Posterior vena cava (tissue), 2 donors: ENCODE data around the gene PLAU. TPM values are rescaled to one million over a fixed set of nuclear protein-coding genes. Genes with fewer than 3 reads are reported as not detected.
A peak's percentile ranks its signal among the peaks of the same experiment; 100 is the strongest.
"Not testable (repeated sequence)": the region's sequence is repeated elsewhere in the genome, so short reads cannot be mapped to it uniquely, and the experiment has no call there.

Experiments used
- DNase-seq: peaks from one replicate; pipeline ENCODE4 v3.0.0-alpha.2; 2020; ENCODE audit warnings: low spot score
- intact Hi-C, 2 donors: fragments of 100-400 bp; cut with DNase I; formaldehyde crosslinking; loops; one replicate each; pipeline versions ENCODE4 v1.14.1 to v1.14.2; 2022 to 2023
- total RNA-seq, 2 donors: library from RNA; stranded (reverse); fragmentation: NEBNext Ultra II Directional; extraction: Animal tissue kit (Norgen Biotek cat#: 25700); gene quantifications; one replicate each; pipeline ENCODE4 v1.2.1, GENCODE V29; 2021
- donor health status: DM: yes; HTN: yes; CAD: no.
- donor health status: DM: yes; HTN: yes; CAD: no.

Gene PLAU
- total RNA-seq, 2 donors from 2014 or later: 34.2 to 36.7 TPM

DNA sequence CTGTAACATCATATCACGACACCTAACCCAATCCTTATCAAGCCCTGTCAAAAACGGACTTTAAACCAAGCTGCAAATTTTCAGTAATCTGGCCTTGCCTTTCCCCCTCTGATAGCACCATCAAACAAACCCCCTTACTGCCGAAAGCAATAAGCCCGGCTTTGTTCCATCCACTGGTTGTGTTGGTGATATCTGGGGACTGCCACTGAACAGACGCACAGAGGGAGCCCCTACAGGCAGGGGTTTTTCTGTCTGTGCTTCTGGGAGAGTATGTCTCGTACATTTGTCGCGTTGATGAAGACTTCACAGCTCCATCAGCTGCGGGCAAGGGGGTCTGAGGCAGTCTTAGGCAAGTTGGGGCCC lies 550 bp upstream of the PLAU start:
- no peak for DNase-seq
- intact Hi-C loops: no loop called here

GRCh38 chr10:73911553-73912004 lies 647 bp downstream of the PLAU start:
- intact Hi-C loops: no loop called here
- no peak for DNase-seq

GRCh38 chr10:73914036-73914435 lies 3.1 kb downstream of the PLAU start:
- intact Hi-C loops: no loop called here
- DNase-seq: no peak

DNA sequence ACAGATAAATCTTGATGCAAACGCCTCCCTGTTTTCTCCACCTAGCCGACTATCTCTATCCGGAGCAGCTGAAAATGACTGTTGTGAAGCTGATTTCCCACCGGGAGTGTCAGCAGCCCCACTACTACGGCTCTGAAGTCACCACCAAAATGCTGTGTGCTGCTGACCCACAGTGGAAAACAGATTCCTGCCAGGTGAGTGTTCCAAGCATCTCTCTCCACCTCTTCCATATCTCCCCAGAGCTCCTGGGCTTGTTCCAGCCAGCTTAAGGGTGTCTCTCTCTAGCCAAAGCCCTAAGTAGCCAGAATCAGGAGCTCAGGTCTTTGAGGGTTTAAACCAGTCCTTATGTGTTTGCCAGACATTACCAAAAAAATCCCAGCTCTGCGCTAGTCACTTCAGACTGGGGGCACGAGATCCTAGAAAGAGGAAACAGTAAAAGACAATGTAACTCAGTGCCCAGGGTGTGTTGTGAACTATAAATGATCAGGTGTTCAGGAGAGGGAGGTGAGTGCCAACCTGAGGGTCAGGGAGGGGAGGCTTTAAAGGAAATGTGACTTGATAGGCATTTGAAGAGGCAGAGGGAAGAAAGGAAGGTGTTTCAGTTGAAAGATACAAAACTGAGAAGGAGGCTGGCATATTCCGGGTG lies 4.4 kb downstream of the PLAU start:
- no peak for DNase-seq
- intact Hi-C loops: no loop called here

DNA sequence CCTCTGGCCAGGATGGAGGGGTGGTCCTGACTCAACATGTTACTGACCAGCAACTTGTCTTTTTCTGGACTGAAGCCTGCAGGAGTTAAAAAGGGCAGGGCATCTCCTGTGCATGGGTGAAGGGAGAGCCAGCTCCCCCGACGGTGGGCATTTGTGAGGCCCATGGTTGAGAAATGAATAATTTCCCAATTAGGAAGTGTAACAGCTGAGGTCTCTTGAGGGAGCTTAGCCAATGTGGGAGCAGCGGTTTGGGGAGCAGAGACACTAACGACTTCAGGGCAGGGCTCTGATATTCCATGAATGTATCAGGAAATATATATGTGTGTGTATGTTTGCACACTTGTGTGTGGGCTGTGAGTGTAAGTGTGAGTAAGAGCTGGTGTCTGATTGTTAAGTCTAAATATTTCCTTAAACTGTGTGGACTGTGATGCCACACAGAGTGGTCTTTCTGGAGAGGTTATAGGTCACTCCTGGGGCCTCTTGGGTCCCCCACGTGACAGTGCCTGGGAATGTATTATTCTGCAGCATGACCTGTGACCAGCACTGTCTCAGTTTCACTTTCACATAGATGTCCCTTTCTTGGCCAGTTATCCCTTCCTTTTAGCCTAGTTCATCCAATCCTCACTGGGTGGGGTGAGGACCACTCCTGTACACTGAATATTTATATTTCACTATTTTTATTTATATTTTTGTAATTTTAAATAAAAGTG lies 6.0 kb downstream of the PLAU start:
- intact Hi-C loops: no loop called here
- DNase-seq: no peak

DNA sequence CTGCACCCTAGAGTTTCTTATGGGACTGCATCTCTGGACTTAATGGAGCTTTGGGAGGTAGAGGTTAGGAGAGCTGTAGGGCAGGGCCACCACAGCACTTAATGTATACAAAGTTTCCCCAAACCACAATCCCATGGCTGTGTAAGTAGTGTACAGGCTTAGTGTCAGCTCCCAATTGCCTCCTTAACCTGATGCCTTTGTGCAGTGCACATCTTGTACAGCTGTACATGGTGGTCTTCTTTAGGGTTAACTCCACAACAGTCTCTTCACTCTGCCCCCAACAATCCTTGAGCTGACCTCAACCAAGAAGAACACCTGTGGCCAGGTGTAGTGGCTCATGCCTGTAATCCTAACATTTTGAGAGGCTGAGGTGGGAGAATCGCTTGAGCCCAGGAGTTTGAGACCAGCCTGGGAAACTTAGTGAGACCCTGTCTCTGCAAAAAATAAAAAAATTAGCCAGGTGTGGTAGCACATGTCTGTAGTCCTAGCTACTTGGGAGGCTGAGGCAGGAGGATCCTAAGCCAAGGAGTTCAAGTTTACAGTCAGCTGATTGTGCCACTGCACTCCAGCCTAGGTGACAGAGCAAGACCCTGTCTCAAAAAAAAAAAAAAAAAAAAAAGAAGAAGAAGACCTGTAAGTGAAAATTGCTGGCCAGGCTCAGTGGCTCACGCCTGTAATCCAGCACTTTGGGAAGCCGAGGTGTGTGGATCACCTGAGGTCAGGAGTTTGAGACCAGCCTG lies 6.8 kb downstream of the PLAU start:
- no peak for DNase-seq
- intact Hi-C loops: no loop called here

- intact Hi-C loops, DNase-seq: not testable (repeated sequence)
Measured at GRCh38 chr10:73919481-73919880, 8.5 kb downstream of the PLAU start.

GRCh38 chr10:73920089-73920488 lies 9.2 kb downstream of the PLAU start:
- intact Hi-C loops: no loop called here
- no peak for DNase-seq

DNA sequence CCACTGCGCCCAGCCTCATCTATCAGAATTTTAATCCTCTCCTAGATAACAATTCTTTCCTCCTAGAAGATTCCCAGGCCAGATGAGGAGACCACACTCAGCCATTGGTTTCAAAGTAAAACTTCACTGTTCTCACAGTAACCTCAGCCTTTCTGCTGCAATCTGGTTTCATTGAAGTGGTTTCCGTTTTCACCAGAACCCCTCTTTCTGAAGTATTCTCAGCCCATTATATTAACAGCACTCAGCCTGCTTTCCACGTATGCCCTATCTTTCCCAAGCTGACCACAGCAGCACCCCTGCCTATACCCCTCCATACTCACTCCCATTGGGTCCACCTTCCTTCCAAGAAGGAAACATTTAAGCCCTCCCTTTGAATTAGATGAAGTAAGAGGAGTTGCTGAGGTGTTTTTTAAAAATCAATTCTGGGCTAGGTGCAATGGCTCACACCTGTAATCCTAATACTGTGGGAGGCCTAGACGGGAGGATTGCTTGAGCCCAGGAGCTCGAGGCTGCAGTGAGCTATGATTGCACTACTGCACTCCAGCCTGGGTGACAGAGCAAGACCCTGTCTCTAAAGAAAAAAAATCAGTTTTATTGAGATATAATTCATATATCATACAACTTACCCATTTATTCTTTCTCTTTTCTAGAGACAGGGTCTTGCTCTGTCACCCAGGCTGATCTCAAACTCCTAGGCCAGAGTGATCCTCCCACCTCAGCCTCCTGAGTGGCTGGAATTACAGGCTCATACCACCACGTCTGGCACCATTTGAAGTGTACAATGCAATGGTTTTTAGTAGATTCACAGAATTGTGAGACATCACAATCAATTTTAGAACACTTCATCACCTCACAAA lies 11.3 kb downstream of the PLAU start:
- intact Hi-C loops: no loop called here
- DNase-seq: peak; percentile 16

GRCh38 chr10:73922864-73923133 lies 11.9 kb downstream of the PLAU start:
- no peak for DNase-seq
- intact Hi-C loops: no loop called here

DNA sequence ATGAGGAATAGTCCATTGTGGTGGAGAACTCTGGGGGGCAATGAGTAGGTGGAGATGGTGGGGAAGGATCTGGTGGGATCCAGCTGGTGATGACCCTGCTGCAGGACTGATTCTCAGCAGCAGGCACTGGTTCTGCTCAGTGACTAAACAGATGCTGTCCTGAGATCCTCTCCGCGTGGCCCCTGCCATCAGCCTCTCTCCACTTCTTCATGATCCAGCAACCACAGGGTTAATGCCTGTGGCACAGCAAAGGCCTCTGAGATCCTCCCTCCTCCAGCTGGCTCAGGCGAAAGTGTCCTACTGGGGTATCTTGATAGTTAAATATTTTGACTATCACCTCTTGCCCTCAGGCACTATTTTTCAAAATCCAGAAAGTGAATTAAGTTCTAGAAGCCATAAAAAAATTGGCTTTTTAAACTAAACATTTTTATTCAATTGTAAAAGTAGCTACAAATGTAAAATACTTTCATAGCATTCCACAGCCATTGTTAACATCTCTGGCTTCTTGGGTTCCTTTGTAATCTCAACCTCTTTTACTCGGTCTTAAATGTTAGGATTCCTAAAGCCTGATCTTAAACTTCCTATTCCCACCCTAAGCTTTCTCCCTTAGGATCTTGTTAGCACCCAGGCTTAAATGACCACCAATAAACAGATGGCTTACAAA lies 13.1 kb downstream of the PLAU start:
- DNase-seq: peak; percentile 36
- intact Hi-C loops: no loop called here

DNA sequence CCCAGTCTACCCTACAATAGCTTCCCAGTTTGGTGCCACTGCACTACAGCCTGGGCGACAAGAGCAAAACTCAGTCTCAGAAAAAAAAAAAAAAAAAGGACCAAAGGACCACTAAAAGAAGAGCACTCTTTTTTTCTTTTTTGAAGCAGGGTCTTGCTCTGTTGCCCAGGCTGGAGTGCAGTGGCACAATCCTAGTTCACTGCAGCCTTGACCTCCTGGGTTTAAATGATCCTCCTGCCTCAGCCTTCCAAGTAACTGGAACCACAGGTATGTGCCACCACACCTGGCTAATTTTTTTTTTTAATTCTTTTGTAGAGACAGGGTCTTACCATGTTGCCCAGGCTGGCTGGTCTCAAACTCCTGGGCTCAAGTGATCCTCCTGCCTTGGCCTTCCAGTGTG lies 14.0 kb downstream of the PLAU start:
- no peak for DNase-seq
- intact Hi-C loops: no loop called here

- intact Hi-C loops: no loop called here
- DNase-seq: peak; percentile 26
Measured at GRCh38 chr10:73925539-73925938, 14.6 kb downstream of the PLAU start.

DNA sequence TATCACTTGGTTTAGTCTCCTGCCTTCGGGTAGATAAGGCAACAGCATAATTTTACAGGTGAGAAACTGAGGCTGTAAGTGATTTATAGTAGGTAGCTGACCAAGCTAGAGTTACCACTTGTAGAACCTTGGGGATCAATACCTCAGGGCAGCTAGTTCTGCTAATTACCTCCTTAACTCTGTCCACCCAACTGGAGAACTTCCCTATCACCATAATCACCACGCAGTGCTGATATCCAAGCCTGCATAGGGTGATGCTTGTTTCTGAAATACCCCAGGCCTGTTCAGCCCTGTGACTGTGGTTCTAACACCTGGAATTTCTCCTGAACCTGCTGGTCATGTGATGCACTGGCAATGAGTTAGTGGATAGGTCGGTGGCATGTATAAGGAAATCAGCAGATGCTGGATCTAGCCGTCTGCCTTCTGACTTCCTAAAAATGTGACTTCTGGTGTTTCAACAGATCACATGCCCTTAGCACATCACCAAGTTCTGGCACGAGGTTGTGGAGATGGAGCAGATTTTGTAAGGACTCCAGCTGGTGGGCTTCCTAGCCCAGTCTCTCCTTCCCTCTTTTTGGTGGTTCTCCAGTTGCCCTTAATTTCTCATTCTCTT lies 15.3 kb downstream of the PLAU start:
- peak; percentile 55 for DNase-seq
- intact Hi-C loops: no loop called here

DNA sequence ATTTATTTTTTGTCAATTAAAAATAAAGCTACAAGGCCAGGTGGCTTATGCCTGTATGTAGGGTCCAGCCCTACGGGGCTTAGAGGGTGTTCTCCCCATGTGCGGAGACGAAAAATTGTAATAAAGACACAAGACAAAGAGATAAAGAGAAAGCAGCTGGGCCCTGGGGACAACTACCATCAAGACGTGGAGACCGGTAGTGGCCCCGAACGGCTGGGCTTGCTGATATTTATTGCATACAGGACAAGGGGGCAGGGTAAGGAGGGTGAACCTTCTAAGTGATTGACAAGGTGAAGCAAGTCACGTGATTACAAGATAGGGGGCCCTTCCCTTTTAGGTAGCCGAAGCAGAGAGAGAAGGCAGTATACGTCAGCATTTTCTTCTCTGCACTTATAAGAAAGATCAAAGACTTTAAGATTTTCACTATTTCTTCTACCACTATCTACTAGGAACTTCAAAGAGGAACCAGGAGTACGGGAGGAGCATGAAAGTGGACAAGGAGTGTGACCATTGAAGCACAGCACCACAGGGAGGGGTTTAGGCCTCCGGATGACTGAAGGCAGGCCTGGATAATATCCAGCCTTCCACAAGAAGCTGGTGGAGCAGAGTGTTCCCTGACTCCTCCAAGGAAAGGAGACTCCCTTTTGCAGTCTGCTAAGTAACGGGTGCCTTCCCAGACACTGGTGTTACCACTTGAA lies 19.8 kb downstream of the PLAU start:
- intact Hi-C loops: not testable (repeated sequence)

GRCh38 chr10:73931767-73932619 lies 21.1 kb downstream of the PLAU start:
- no peak for DNase-seq
- intact Hi-C loops: no loop called here

More for the DNA sequence above, 19.8 kb downstream of the PLAU start:
- DNase-seq: peak; percentile 8

DNA sequence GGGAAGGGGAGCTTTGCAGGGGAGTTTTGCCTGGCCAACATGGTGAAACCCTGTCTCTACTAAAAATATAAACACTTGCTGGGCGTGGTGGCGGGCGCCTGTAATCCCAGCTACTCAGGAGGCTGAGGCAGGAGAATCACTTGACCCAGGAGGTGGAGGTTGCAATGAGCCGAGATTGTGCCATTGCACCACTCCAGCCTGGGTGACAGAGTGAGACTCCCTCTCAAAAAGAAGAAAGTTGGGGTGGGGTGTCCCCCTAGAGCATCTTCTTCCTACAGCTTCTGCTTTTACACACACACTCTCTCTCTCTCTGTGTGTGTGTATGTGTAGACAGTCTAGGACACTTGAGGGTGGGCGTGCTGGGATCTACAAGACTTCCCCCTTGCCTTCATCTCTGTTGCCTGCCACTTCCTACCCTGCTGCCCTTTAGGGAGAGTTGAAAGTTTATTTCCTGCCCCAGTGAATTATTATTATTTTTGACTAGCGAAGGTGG lies 21.7 kb downstream of the PLAU start:
- DNase-seq: no peak
- intact Hi-C loops: no loop called here
